HS-5 (cell line): ENCODE measurements around the gene ERAL1.
"Not testable (repeated sequence)": the region's sequence is repeated elsewhere in the genome, so short reads cannot be mapped to it uniquely, and the experiment has no call there.

Experiments
- DNase-seq: peaks from one replicate; pipeline ENCODE4 v3.0.0-alpha.2; 2012; ENCODE audit warnings: low read depth

ERAL1 gene

GRCh38 chr17:28899212-28899815 lies 44.5 kb downstream of the ERAL1 start:
- no peak for DNase-seq

DNA sequence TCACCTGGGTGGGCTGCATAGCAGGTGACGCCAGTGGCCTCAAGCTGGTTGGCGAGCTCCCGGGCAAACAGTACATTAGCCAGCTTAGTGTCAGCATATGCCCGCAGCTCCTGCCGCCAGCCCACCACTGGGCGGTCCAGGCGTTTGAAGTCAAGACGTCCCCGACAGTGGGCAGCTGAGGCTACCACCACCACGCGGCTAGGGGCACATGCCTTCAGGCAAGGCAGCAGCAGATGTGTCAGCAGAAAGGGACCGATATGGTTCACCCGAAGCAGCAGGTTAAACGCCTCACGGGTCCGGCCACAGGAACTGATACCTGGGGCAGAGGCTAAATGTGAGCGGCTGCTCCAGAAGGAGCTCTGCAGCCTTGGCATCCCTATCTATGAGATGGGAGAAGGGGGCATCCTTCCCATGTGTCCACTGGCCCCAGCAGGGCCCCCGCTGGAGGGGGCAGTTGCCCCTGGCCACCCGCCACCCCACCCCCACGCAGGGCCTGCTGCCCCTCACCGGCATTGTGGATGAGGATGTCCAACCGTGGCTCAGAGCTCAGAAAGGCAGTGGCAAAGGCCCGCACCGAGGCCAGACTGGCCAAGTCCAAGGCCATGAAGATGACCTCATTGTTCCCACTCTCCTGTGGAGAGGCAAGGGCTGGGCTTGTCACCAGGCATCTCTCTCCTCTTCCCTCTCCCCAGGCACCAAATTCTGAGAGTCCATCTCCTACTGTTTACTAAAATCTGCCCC lies 46.3 kb downstream of the ERAL1 start:
- DNase-seq: no peak

- no peak for DNase-seq
These were observed 47.3 kb downstream of the ERAL1 start for GRCh38 chr17:28901866-28902818.

DNA sequence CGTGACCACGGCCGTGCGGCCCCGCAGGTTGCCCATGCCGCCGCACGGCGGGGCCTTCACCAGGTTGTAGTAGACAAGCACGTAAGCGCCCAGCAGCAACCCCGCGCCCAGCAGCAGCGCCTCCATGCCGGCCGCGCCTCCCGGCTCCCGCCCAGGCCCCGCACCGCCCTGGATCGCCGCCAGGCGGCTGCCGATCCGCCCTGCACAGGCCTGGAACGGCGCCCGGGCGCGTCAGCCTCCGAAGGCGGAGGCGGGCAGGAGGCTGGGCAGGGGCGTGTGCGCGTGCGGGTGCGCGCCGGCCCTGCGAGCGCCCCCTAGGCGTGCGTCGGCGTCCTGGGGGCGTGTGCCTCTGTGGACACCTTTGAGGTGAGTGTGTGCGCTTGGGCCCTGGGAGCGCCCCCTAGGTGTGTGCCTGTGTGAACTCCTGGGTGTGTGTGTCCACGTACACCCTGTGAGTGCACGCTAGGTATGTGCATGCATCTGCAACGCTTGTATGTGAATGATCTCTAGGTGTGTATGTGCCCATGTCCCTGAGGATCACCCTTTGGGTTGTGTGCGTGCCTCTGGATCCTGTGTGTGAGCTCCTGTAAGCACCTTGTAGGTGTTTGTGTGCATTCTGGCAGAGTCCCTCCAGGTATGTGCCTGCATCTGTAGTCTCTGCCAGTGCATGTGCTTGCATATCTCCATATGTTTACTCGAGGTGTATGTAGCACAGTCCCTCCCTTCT lies 48.2 kb downstream of the ERAL1 start, which contains the start of gene DHRS13:
DHRS13 (minus strand) TSS at position 261 of the 727 bp plus-strand sequence; CDS start at position 126, 135 bp downstream.
- DNase-seq: peak; percentile 34

DNA sequence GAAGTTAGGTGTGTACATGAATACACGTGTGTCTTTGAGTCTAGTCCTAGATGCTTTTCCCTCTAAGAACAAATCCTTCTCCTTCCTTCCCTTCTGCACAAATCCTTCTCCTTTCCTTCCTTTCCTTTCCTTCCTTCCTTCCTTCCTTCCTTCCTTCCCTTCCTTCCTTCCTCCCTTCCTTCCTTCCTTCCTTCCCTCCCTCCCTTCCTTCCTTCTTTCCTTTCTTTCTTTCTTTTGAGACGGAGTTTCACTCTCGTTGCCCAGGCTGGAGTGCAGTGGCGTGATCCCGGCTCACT lies 48.7 kb downstream of the ERAL1 start:
- DNase-seq: not testable (repeated sequence)

- no peak for DNase-seq
These were observed 50.0 kb downstream of the ERAL1 start for GRCh38 chr17:28904800-28905199.

DNA sequence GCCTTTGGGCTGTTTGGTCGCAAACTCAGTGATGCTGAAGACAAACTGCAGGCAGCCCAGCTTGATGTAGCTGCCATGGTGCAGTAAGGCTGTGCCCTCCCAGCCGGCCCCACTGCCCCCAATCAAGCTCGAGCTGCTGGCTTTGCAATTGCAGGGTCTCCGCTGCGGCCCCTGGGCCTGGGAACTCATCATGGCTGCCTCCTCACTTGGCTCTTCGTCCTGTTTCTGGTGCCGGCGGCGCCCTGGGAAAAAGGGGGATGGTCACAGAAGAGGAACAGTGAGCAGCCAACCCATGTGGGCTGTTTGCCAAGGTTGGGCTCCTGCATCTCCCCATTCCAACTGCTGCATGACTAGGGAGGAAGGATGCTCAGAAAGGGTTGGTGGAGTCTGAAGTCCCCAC lies 51.5 kb downstream of the ERAL1 start:
- DNase-seq: no peak

- no peak for DNase-seq
These were observed 52.1 kb downstream of the ERAL1 start for GRCh38 chr17:28906706-28907438.

- no peak for DNase-seq
These were observed 53.1 kb downstream of the ERAL1 start for GRCh38 chr17:28907709-28908475.

DNA sequence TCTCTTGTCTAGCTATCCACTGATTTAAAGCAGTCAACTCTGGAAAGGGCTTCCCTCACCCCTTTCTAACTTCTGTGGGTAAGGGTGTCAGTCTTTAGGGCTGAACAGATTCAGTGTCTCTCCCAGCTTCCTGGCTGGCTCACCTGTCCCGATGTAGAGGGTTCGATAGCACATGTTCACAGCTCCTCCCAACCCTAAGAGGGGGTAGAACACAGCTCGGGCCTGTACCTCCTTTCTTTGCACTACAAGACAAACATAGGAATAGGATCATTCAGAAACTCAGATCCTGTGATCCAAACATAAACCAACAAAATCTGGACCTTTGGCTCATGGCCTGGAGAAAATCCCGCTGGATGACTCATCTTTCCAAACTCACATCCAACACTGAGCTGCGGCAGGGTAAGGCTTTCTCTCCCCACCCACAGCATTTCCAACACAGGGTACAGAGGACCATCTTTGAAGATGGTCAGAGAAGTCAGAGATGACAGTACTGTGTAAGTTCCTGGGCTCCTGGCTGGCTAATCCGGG lies 53.9 kb downstream of the ERAL1 start:
- peak; percentile 49 for DNase-seq

DNA sequence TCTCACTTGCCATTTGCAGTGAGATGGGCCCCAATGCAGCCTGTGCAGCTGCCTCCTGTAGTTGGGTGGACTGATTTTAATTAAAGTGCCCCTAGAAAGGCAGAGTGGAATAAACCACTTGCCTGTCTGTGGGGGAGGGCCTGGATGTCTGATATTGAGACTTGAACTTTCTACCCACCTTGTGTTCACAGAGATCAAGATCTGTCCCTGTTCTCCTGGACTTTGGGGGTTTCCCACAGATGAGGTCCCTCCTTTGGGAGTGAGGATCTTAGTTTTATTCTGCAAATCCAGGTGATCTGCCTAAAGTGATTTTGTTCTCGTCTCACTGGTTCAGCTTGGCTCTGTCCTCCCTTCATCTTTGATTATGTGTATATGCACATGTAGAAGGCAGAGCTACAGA lies 55.7 kb downstream of the ERAL1 start:
- DNase-seq: no peak
